Measurements from ENCODE around the gene ABCA4.

The ABCA4 gene

GRCh38 chr1:94024104-94024792 is 96.7 kb downstream of the ABCA4 start:
- no peak for DNase-seq

GRCh38 chr1:94022471-94023189 is 98.3 kb downstream of the ABCA4 start:
- no peak for DNase-seq

- peak; percentile 18 to 29 for DNase-seq
Observed at GRCh38 chr1:94020764-94021579, 100.0 kb downstream of the ABCA4 start.

GRCh38 chr1:94019327-94019726 is 101.6 kb downstream of the ABCA4 start:
- no peak for DNase-seq

- DNase-seq: peak; percentile 41 to 51
Observed at GRCh38 chr1:94017155-94017829, 103.7 kb downstream of the ABCA4 start.

- no peak for DNase-seq
Observed at GRCh38 chr1:94015489-94015817, 105.5 kb downstream of the ABCA4 start.

- no peak for DNase-seq
Observed at GRCh38 chr1:94014635-94015488, 106.1 kb downstream of the ABCA4 start.

- no peak for DNase-seq
Observed at GRCh38 chr1:94014087-94014486, 106.9 kb downstream of the ABCA4 start.

- DNase-seq: no peak
Observed at GRCh38 chr1:94013367-94013878, 107.5 kb downstream of the ABCA4 start.

- DNase-seq: no peak
Observed at GRCh38 chr1:94012708-94013366, 108.1 kb downstream of the ABCA4 start.

- DNase-seq: no peak
Observed at GRCh38 chr1:94011709-94012595, 109.0 kb downstream of the ABCA4 start.

GRCh38 chr1:94011129-94011528 is 109.8 kb downstream of the ABCA4 start:
- DNase-seq: no peak

GRCh38 chr1:94009304-94009703 is 111.6 kb downstream of the ABCA4 start:
- no peak for DNase-seq

- no peak for DNase-seq
Observed at GRCh38 chr1:94006604-94007003, 114.3 kb downstream of the ABCA4 start.

GRCh38 chr1:94004924-94005323 is 116.0 kb downstream of the ABCA4 start:
- DNase-seq: no peak

- no peak for DNase-seq
Observed at GRCh38 chr1:94002046-94002787, 118.7 kb downstream of the ABCA4 start.

GRCh38 chr1:94001397-94002045 is 119.4 kb downstream of the ABCA4 start:
- no peak for DNase-seq

GRCh38 chr1:94000510-94001282 is 120.3 kb downstream of the ABCA4 start:
- DNase-seq: no peak

Data from CD4-positive, alpha-beta T cell treated with Interleukin-4 for 1 hour (primary cell).